Activated gamma-delta T cell treated with Interleukin-2 at 50 U/mL for 16 hours (primary cell): ENCODE data around the gene APC2.
"Not testable (repeated sequence)": the region's sequence is repeated elsewhere in the genome, so short reads cannot be mapped to it uniquely, and the experiment has no call there.

Experiments used
- DNase-seq: peaks from one replicate; pipeline ENCODE4 v3.0.0-alpha.2; 2020

The APC2 gene

DNA sequence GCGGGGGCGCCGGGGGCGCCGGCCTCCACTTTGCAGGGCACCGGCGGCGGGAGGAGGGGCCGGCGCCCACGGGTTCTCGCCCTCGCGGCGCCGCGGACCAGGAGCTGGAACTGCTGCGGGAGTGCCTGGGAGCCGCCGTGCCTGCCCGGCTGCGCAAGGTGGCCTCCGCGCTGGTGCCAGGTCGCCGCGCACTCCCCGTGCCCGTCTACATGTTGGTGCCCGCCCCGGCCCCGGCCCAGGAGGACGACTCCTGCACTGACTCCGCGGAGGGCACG is 17.2 kb downstream of the APC2 start:
- DNase-seq = no peak

DNA sequence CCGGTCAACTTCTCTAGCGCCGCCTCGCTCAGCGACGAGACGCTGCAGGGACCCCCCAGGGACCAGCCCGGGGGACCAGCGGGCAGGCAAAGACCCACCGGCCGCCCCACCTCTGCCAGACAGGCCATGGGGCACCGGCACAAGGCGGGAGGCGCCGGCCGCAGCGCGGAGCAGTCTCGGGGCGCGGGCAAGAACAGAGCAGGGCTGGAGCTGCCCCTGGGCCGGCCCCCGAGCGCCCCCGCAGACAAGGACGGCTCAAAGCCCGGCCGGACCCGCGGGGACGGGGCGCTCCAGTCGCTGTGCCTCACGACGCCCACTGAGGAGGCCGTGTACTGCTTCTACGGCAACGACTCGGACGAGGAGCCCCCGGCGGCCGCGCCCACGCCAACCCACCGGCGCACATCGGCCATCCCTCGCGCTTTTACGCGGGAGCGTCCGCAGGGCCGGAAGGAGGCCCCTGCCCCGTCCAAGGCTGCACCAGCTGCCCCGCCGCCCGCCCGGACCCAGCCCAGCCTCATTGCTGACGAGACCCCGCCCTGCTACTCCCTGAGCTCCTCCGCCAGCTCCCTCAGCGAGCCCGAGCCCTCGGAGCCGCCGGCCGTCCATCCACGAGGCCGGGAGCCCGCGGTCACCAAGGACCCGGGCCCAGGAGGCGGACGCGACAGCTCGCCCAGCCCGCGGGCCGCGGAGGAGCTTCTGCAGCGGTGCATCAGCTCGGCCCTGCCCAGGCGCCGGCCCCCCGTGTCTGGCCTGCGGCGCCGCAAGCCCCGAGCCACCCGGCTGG is 17.8 kb downstream of the APC2 start:
- DNase-seq = no peak

- DNase-seq = no peak
Observed at GRCh38 chr19:1468274-1468820, 18.4 kb downstream of the APC2 start.

GRCh38 chr19:1468821-1469254 is 18.9 kb downstream of the APC2 start:
- DNase-seq = no peak

GRCh38 chr19:1469255-1470054 is 19.5 kb downstream of the APC2 start:
- no peak for DNase-seq

DNA sequence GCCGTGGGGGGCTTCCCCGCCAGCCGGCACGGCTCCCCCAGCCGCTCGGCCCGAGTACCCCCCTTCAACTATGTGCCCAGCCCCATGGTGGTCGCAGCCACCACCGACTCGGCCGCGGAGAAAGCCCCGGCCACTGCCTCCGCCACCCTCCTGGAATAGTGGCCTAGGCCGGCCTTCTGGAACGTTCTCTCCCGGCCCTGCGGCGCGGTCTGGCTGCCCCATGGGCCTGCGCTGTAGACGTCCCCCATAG is 20.1 kb downstream of the APC2 start:
- no peak for DNase-seq

DNA sequence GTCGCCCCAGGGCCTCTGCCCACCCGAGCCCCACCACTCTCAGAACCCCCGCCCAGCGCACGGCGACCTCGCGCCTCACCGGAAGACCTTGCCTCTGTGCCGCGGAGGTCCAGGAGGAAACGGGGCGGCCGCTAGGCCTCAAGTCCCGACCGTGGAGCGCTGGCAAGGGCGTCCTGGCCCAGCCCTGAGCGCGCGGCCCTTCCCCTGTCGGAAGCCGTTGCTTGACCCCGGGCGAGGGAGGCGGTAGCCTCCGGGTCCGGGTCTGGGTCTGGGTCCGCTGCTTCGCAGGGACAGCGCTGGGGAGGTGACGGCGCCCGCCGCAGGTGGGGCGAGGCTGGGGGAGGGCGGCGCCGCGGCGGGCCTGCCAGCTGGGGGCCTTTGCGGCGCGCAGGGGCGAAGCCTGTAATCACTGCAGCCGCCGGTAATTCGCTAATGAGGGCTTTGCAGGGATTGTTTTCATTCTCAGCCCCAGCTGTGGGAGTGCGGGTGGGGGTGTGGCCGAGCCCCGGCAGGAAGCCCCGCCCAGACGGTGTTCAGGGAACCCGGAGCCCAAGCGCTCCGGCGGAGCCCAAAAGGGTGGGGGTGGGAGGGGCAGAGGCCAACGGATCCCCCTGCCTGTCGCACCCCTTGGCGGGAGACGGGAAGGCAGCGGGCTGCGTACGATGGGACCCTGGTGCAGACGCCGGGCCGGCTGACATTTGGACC is 20.5 kb downstream of the APC2 start:
- DNase-seq = peak; percentile 65

- DNase-seq = no peak
Observed at GRCh38 chr19:1471010-1471514, 21.1 kb downstream of the APC2 start.

GRCh38 chr19:1471515-1472160 is 21.7 kb downstream of the APC2 start:
- no peak for DNase-seq

- no peak for DNase-seq
Observed at GRCh38 chr19:1472231-1473084, 22.5 kb downstream of the APC2 start.

DNA sequence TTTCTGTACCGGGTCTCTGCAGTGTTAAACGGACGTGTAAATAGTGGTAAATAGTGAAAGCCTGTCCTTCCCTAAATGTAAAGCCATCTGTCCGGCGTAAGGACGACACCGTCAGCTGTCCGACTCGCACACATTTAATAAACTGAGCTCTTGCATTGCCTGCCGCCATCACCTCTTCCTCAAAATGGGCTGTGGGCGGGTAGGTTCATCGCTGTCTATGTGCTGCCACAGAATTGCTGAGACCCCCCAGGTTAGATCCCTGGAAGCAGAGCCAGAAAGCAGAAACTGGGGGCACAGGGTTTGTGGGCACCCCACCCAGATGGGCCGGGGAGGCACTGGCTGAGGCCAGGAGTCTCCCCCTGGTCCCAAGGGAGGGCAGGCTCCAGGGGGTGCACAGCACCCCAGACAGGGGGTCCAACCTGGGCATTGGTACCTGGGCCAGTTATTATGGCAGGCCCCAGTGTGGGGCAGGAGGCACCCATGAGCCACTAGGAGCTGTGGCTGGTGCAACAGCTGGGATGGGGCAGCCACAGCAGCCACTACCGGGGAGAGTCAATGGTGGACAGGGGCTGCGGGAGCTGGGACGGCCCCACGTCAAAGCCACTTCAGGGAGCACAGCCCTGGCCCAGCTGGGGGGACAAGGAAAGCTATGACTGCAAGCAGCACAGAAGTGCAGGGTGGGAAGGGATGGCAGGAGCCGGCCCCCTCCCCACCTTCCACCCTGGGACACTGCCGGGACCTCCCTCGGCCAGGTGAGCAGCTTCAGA is 23.3 kb downstream of the APC2 start:
- DNase-seq = no peak

DNA sequence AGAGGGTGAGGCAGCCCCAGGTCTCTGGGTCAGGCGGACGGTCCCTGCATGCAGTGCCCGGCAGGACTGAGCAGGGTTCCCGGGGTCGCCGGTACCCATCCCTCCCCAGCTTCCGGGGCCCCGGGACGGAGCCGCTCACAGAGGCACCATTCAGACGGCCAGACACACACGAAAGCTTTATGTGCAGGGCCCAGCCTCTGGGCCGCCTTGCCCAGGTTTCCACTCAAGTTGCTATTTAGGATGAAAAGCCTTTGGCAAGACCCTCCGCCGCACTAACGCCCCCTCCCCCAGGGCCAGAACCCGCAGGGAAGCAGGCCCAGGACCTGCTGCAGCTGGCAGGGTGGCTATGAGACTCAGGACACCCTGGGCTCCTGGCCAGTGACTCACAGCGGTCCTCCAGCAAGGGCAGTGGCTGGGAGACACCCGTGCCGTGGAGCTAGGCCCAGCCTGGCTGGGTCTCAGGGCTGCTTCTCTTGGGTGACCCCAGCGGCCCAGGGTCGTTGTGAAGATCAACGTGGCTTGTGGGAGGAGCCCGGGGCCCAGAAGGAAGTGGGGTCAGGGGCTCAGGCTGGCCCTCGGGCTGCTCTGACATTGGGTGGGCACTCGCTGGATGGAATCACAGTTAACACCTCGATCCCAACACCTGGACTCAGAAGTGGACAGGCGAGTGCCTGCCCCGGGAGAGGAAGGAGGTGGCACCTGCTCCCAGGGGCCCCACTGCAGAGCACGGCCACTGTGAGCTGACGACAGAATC is 24.3 kb downstream of the APC2 start:
- DNase-seq = no peak

- DNase-seq = no peak
Observed at GRCh38 chr19:1474765-1475351, 24.9 kb downstream of the APC2 start.

DNA sequence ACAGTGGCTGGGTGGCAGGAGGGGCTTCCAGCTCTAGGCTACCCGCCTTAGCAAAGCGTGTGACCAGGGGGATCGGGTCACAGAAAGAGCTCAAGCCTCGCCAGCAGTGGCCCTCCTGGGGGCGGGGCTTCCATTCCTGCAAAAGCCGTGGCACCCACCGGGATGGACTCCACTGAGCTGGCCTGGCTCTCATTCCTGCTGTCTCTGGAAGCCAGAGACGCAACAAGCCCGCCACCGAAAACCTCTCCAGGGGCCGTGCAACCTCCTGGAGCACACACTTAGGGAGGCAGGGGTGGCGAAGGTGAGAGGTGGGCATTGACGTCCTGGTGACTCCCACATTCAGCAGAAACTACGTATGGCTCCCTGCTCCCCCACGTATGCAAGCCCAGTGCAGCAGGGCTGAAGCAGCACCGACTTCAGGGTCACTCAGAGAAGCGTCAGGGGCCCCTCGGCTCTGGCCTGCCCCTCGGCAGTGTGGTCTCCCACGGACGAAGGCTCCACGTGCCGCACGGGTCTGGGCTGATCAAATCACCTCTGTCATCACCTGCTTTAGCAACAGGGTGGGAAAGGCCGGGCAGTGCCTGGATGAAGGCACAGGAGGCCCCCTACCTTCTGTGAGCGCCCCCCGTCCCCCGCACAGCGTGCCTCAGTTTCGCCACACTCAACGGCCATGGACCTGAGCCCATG is 26.0 kb downstream of the APC2 start:
- no peak for DNase-seq

- DNase-seq = not testable (repeated sequence)
Observed at GRCh38 chr19:1477056-1477455, 27.1 kb downstream of the APC2 start.

GRCh38 chr19:1478934-1479707 is 29.2 kb downstream of the APC2 start, which contains the start of gene C19orf25:
Gene C19orf25, minus strand, starts transcription at chr19:1479215. Its CDS starts 312 bp downstream, at chr19:1478903.
- DNase-seq = peak; percentile 91

DNA sequence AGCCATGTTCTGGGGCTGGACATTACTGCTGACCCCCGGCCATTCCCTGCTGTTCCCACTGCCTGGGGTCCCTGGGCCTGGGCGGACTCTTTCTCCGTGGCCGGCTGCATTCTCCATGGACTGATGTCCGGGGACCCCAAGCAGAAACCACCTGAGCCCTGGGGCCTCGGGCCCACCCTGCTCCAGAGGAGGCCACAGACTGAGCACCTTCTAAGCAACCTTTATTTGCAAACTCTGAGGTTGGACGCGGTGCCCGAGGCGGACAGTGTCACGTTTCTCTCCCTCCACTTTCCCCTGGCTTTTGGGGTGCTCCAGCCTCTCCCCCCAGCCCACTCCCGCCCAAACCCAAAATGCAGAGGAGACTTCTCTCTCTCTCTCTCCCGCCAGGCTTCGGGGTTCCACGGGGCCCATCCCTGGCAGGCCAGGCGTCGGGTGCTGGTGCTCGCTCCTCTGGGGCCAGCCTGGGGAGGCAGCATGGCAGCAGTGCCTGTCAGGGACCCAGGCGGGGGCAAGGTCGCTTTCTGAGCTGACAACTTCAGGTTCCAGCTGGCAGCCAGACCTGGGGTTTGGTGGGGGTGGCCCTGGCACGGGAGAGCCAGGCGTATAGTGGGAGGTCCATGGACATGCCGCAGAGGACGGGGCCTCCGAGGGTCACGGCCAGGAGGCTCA is 31.4 kb downstream of the APC2 start:
- DNase-seq = no peak

- DNase-seq = no peak
Observed at GRCh38 chr19:1481893-1482360, 32.0 kb downstream of the APC2 start.
